ENCODE results near the gene SMARCB1.

The SMARCB1 gene

DNA sequence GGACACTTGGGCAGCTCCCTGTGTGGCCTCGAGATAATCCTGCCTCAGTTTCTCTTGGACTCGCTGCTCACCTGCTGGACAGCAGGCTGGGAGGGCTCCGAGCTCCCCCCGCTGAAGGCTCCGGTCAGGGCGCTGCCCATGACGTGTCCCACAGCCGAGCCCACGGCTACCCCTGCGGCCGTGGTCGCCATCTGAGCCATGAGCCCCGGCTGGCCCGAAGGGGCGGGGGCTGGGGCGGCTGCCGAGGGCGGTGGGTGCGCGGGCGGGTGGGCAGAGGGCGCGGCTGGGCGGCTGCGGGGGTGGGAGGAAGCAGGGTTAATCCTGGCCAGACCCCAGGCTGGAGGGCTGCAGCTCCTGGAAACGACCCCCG lies 19.5 kb upstream of the SMARCB1 start:
- H3K4me3 ChIP-seq (ENCODE audit: low read length), result peak overlapping the region; percentile 58
- peaks cover 22% of the 10 kb centered on the region for H3K4me1 ChIP-seq (ENCODE audit: insufficient read depth, low read length)
- H2AFZ ChIP-seq (ENCODE audit: low read depth, low read length), result peak overlapping the region; percentile 89
- H3K27me3 ChIP-seq (ENCODE audit: insufficient read depth, low read length), result no peaks in the 10 kb centered on the region
- H3K36me3 ChIP-seq (ENCODE audit: insufficient read depth, low read length), result peaks cover 10% of the 10 kb centered on the region
- H3K9me3 ChIP-seq (ENCODE audit: low read length), result no peaks in the 10 kb centered on the region

DNA sequence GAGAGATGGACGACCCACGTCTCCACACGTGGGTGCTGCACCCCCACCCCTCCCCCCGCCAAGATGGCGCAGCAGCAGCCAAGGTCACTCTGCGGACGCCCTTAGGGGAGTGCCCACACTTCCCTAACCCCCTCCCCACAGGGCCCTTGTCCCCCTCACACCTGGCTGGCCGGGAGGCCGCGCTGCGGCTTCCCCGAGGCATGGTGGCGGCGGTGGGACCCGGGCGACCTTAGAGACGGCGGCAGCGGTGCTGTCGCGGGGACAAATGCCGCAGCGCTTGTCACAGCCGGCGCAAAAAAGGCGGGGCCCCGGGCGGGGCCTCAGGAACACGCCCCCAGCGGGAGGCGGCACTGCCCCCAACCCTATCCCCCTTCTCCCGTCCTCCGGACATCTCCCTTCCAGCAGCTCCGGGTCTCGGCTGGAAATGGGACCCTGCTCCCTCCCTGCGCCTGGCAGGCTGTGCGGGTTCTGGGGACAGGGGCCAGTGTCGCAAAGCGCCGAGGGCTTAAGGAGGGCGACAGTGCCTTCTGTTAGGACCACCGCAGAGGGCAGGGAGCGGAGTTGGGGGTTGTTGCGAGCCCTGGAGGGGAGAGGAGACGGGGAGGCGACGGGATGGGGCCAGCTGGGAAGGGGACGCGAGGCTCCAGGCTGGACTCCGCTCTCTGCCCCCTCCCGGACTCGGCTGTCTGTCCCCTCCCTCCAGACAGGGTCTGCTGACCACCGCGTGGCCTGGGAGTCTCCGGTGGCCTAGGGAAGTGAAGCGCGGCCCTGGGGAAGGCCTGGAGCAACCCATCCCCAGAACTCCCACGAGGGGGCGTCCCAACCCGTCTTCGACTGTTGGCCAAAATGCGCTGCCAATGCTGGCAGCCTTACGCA lies 18.9 kb upstream of the SMARCB1 start, which contains the start of gene CHCHD10:
Gene CHCHD10 (minus strand): TSS at position 300 of the 876 bp plus-strand sequence. CDS start 98 bp downstream, at position 202.
- Histone ChIP-seq H2AFZ (ENCODE audit: low read depth, low read length) (peak within 1 kb of the TSS; percentile 89), H3K4me3 (ENCODE audit: low read length) (peak within 1 kb of the TSS; percentile 58), H3K27me3 (ENCODE audit: insufficient read depth, low read length) (no peaks in the 10 kb centered on the region), H3K4me1 (ENCODE audit: insufficient read depth, low read length) (peaks cover 19% of the 10 kb centered on the region), H3K9me3 (ENCODE audit: low read length) (no peaks in the 10 kb centered on the region), H3K36me3 (ENCODE audit: insufficient read depth, low read length) (peaks cover 10% of the 10 kb centered on the region)

DNA sequence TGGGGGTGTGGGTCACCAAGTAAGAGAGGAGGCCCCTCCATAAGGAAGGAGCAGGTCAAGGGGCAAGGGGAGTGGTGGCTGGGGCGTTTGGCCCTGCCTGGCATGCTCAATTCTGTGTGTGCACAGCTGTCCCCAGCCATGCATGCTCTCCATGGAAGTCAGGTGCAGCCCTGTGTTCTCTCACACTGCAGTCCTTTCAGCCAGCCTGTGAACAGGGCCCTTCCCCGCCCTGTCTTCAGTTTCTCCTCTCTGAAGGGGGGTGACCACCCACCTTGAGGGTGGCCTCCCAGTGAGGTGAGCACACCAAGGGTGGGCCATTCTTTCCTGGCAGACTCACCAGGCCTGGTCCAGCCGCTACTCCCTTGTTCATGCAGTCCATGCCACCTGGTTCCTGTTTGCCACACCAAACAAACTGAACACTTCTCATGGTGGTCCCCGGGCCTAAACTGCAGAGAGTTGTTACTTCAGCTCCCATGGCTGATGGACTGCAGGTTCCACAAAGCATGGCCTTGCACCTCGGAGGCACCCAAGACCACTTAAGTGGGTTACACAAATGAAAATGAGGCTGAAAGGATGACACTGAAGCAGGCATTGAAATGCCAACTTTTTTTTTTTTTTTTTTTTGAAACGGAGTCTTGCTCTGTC lies 17.3 kb upstream of the SMARCB1 start:
- Histone ChIP-seq H3K36me3 (ENCODE audit: insufficient read depth, low read length) (peaks cover 10% of the 10 kb centered on the region), H2AFZ (ENCODE audit: low read depth, low read length) (no peak overlapping the region), H3K4me3 (ENCODE audit: low read length) (no peak overlapping the region), H3K27me3 (ENCODE audit: insufficient read depth, low read length) (no peaks in the 10 kb centered on the region), H3K4me1 (ENCODE audit: insufficient read depth, low read length) (peaks cover 23% of the 10 kb centered on the region), H3K9me3 (ENCODE audit: low read length) (no peaks in the 10 kb centered on the region)

DNA sequence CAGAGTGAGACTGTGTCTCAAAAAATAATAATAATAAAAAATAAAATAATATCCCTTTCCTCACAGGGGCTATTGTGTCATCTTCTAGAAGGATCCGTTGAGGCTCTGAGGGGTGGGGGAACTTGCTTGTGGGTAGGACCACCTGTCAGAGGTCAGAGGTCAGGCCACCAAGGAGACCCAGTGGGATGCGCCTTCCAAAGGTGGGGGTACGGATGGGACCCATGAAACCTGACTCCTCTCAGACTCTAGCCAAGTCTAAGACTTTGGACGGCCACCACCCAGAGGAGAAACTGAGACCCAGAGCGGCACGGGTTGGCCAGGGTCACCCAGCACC lies 14.5 kb upstream of the SMARCB1 start:
- Histone ChIP-seq H3K4me3 (ENCODE audit: low read length) (peak overlapping the region; percentile 47), H3K27me3 (ENCODE audit: insufficient read depth, low read length) (no peaks in the 10 kb centered on the region), H3K9me3 (ENCODE audit: low read length) (no peaks in the 10 kb centered on the region), H2AFZ (ENCODE audit: low read depth, low read length) (no peak overlapping the region), H3K4me1 (ENCODE audit: insufficient read depth, low read length) (peaks cover 18% of the 10 kb centered on the region), H3K36me3 (ENCODE audit: insufficient read depth, low read length) (no peaks in the 10 kb centered on the region)

DNA sequence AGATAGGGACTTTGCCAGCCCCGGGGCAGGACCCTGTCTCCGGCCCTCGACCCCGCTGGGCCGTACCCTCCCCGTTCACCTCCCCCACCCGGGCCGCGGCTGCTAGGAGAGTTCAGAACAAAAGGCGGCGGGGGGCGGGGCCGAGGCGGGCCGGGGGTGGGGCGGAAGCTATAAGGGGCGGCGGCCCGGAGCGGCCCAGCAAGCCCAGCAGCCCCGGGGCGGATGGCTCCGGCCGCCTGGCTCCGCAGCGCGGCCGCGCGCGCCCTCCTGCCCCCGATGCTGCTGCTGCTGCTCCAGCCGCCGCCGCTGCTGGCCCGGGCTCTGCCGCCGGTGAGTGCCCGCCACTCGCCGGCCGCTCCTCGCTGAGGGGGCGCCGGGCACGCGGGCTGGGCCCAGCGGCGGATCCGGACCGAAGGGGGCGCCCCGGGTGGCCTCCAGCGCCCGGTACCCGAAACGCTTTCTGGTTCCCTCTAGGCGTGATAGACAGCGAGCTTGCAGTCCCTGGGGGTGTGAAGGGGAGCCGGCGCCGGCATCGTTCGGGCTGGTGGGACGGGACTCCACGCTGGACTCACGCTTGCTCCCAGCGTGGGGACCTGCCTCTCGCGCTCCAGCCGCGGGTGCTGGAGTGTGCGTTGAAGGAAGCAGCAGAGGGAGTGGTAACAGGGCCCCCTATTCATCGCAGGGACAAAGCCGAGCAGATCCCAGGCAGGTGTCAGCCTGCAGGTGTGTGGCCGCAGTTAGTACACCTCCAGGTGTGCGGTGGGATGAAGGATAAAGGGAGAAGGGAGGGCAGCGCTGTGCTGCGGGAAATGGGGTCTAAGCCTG lies 13.9 kb upstream of the SMARCB1 start, which contains the start of gene MMP11:
Gene MMP11 (plus strand): TSS at position 201 of the 825 bp plus-strand sequence. CDS start 22 bp downstream, at position 223.
- Histone ChIP-seq H3K27me3 (ENCODE audit: insufficient read depth, low read length) (no peaks in the 10 kb centered on the region), H3K4me1 (ENCODE audit: insufficient read depth, low read length) (peaks cover 18% of the 10 kb centered on the region), H2AFZ (ENCODE audit: low read depth, low read length) (no peak within 1 kb of the TSS), H3K36me3 (ENCODE audit: insufficient read depth, low read length) (no peaks in the 10 kb centered on the region), H3K9me3 (ENCODE audit: low read length) (no peaks in the 10 kb centered on the region), H3K4me3 (ENCODE audit: low read length) (peak within 1 kb of the TSS; percentile 52)

DNA sequence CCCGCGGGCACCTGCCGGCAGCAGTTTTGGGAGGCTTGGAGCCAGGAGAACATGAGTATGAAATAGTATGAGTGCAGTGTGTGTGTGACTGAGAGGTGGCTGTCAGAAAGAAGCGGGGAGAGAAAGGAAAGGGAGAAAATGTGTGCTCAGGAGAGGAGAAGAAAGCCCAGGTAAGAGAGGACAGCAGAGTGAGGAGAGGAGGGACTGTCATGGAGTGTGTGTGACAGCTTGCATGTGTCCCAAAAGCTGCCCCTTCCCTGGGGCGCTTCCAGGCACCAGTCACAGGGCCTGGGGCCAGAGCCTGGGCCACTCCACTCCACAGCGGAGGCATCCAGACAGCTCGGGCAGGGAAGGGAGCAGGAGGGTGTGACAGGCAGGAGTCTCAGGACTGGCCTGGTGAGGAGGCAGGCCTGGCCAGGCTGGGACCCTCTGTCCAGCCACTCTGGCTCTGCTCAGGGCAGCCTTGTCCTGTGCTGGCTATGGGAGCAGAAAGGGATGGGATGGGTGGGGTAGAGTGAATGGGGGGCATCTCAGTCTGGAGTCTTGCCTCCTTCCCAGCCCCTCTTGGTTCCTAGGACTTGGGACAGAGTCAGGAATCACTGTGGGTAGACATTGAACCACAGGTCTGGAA lies 13.2 kb upstream of the SMARCB1 start:
- no peak overlapping the region for H2AFZ ChIP-seq (ENCODE audit: low read depth, low read length)
- H3K27me3 ChIP-seq (ENCODE audit: insufficient read depth, low read length), result no peaks in the 10 kb centered on the region
- no peaks in the 10 kb centered on the region for H3K9me3 ChIP-seq (ENCODE audit: low read length)
- H3K4me3 ChIP-seq (ENCODE audit: low read length), result peak overlapping the region; percentile 52
- H3K36me3 ChIP-seq (ENCODE audit: insufficient read depth, low read length), result no peaks in the 10 kb centered on the region
- peaks cover 17% of the 10 kb centered on the region for H3K4me1 ChIP-seq (ENCODE audit: insufficient read depth, low read length)

DNA sequence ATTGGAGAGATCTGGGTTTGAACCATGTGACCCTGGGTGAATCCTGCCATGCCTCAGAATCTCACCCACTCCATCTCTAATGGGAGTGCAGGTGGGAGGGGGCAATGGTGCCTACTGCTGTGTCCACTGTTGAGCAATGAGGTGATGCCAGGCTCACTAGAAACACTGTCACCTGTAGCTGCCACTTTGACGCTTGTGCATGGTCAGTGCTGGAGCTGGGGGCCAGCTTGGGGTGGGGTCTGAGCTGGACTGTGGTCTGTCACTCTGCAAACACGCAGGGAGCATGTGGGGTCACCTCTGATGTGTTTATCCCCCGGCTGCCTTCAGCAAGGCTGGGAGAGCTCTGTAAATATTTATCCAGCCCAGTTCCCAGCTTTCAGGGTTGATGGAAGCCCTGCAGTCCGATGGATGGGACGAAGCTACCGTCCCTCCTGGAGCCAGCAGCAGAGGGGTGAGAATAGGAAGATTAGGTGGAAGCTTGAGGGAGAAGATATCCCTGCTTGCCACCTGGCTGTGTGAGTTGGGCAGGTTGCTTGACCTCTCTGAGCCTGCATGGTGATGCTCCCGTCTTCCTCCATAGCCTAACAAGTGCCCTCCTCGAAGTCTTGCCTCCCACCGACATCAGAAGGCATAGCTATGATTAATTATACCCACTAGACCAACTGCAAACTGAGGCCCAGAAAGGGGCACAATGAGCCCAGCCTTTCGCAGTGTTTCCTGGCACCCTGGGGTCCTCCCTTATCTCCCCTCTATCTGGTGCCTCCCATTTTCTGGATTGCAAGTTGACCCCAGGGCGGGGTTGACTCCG lies 12.4 kb upstream of the SMARCB1 start:
- Histone ChIP-seq H3K9me3 (ENCODE audit: low read length) (no peaks in the 10 kb centered on the region), H3K27me3 (ENCODE audit: insufficient read depth, low read length) (no peaks in the 10 kb centered on the region), H2AFZ (ENCODE audit: low read depth, low read length) (no peak overlapping the region), H3K4me3 (ENCODE audit: low read length) (no peak overlapping the region), H3K36me3 (ENCODE audit: insufficient read depth, low read length) (no peaks in the 10 kb centered on the region), H3K4me1 (ENCODE audit: insufficient read depth, low read length) (peaks cover 16% of the 10 kb centered on the region)

DNA sequence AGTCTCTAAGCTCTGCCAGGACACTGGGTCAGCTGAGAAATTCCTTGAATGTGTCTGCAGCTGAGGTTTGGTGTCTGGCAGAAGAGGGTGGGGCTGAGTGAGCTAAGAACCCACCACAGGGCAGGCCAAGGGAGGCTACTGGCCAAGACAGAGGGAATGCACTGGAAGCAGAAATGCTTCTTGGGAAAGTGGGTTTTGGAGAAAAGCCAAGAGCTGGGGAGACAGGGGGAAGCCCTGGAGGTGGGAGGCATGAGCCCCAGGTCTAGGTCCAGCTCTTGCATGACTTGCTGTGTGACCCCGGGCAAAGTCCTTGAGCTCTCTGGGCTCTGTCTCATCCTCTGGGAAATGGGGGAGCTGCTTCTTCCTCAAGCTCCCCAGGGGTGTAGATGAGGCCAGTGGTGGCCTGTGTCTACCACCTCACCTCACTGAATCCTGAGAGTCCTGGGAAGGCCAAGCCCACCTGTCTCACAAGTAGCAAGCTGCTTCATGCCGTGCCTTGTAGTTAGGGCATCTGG lies 11.8 kb upstream of the SMARCB1 start:
- Histone ChIP-seq H3K9me3 (ENCODE audit: low read length) (no peaks in the 10 kb centered on the region), H3K4me3 (ENCODE audit: low read length) (no peak overlapping the region), H3K4me1 (ENCODE audit: insufficient read depth, low read length) (peaks cover 16% of the 10 kb centered on the region), H3K27me3 (ENCODE audit: insufficient read depth, low read length) (no peaks in the 10 kb centered on the region), H3K36me3 (ENCODE audit: insufficient read depth, low read length) (no peaks in the 10 kb centered on the region), H2AFZ (ENCODE audit: low read depth, low read length) (no peak overlapping the region)

DNA sequence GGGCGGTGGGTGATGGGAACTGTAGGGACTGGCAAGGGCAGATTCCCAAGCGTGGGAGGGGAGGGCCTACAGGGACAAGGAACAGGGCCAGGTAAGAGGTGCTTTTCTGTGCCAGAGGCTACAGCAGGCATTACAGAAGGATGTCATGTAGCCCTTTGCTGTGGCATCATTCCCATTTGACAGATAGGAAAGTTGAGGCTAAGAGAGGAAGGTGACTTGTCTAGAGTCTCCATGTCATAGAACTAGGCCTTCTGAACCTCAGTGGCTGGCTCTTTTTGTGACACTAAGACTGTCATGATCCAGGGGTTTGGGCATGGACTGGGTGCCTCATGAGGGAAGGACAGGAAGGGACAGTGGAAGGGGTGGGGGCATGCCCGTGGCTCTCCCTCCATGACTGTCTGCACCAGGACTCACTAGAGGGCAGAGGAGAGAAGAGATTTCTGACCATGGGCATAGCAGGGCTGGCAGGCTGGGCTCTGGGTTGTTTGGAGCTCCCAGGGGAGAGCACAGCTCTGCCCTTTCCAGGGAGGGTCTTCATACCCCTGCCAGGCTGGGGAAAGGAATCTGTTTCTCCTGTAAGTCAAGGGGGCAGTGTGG lies 10.9 kb upstream of the SMARCB1 start:
- Histone ChIP-seq H3K27me3 (ENCODE audit: insufficient read depth, low read length) (no peaks in the 10 kb centered on the region), H3K36me3 (ENCODE audit: insufficient read depth, low read length) (no peaks in the 10 kb centered on the region), H3K4me3 (ENCODE audit: low read length) (no peak overlapping the region), H3K4me1 (ENCODE audit: insufficient read depth, low read length) (peaks cover 16% of the 10 kb centered on the region), H2AFZ (ENCODE audit: low read depth, low read length) (no peak overlapping the region), H3K9me3 (ENCODE audit: low read length) (no peaks in the 10 kb centered on the region)

DNA sequence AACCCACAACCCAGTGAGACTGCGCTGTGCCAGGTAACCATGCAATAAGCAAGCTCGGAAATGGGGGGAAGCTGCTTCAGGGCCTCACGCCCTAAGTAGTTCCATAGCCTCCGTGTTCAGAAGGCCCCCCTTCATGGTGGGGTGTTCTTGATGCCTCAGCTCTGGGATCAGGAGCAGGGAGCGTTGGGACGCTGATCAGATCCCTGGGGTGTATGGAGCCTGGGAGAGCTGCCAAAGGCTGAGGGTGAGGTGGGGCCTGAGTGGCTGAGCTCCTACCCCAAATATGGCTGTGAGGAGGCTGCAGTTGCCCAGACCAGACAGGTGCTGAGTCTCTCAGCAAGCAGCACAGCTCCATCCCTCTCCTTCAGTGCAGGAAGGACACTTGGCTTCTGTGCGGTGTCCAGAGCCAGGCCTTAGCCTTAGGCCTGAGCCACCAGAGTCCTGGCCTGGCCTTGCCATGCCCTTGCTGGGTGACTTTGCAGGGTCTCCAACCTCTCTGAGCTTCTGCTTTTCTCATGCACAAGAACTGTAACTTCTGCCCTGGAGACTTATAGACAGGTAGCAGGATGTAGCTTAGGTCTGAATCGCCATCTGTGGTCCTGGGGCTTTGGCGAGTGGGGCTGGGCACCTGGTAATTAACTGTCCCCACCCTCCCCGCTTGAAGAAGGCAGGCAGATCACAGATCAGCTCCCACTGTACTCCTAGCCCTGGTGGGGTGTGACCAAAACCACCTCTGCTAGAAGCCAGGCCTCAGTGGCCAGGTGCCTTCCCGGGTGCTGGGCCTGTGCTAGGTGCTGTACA lies 8.8 kb upstream of the SMARCB1 start:
- Histone ChIP-seq H3K36me3 (ENCODE audit: insufficient read depth, low read length) (no peaks in the 10 kb centered on the region), H3K4me1 (ENCODE audit: insufficient read depth, low read length) (peaks cover 6% of the 10 kb centered on the region), H3K9me3 (ENCODE audit: low read length) (no peaks in the 10 kb centered on the region), H3K27me3 (ENCODE audit: insufficient read depth, low read length) (no peaks in the 10 kb centered on the region), H3K4me3 (ENCODE audit: low read length) (no peak overlapping the region), H2AFZ (ENCODE audit: low read depth, low read length) (no peak overlapping the region)

DNA sequence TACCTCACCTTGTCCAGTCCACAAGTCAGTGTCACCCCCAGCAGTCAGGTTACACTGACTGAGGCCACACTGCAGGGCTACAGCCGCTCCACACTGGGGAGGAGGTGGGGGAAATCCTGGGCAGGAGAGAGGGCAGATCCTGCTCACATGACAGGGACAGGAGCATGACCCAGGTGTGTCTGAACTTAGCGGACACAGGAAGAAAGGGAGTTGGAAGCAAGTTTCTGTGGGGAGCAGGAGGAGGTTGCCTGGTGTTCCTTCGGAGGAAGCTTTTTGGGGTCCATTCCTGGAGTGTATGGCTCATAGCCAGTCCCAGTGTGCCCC lies 8.2 kb upstream of the SMARCB1 start:
- H2AFZ ChIP-seq (ENCODE audit: low read depth, low read length), result no peak overlapping the region
- no peaks in the 10 kb centered on the region for H3K9me3 ChIP-seq (ENCODE audit: low read length)
- H3K36me3 ChIP-seq (ENCODE audit: insufficient read depth, low read length), result no peaks in the 10 kb centered on the region
- H3K4me3 ChIP-seq (ENCODE audit: low read length), result no peak overlapping the region
- H3K27me3 ChIP-seq (ENCODE audit: insufficient read depth, low read length), result no peaks in the 10 kb centered on the region
- H3K4me1 ChIP-seq (ENCODE audit: insufficient read depth, low read length), result peaks cover under 1% of the 10 kb centered on the region

Measured in neuron (in vitro differentiated cells).